Mesenchymal stem cell (in vitro differentiated cells and primary cell): ENCODE measurements around the gene CD248.
"Not testable (repeated sequence)": the region's sequence is repeated elsewhere in the genome, so short reads cannot be mapped to it uniquely, and the experiment has no call there.

Experiments used
- DNase-seq: peaks from one replicate; pipeline ENCODE4 v3.0.0-alpha.2; 2013
- H2AFZ ChIP-seq: one replicate; pipeline ENCODE4 v1.6.1; 2013; ENCODE audit warnings: low read depth, mild to moderate bottlenecking, control low read depth, inconsistent platforms, low read length, moderate library complexity
- H2AK5ac ChIP-seq: 2 replicates; pipeline ENCODE4 v1.6.1; 2013; ENCODE audit warnings: low read length, moderate library complexity, mild to moderate bottlenecking, inconsistent platforms; ENCODE audit not compliant: severe bottlenecking
- H2BK120ac ChIP-seq: one replicate; pipeline ENCODE4 v1.6.1; 2013; ENCODE audit warnings: low read depth, mild to moderate bottlenecking, inconsistent platforms, low read length, moderate library complexity
- H2BK12ac ChIP-seq, 2 experiments: one replicate each; pipeline ENCODE4 v1.6.1; 2013; ENCODE audit warnings: inconsistent platforms in 2 of 2, low read length in 2 of 2, mild to moderate bottlenecking in 2 of 2, moderate library complexity in 2 of 2, control low read depth in 1 of 2
- H2BK15ac ChIP-seq: one replicate; pipeline ENCODE4 v1.6.1; 2013; ENCODE audit warnings: mild to moderate bottlenecking, low read depth, inconsistent platforms; ENCODE audit not compliant: poor library complexity, severe bottlenecking
- H2BK5ac ChIP-seq: 2 replicates; pipeline ENCODE4 v1.6.1; 2013; ENCODE audit warnings: low read depth, mild to moderate bottlenecking, low read length, control low read depth, inconsistent platforms; ENCODE audit not compliant: poor library complexity, severe bottlenecking
- H3K14ac ChIP-seq, 2 experiments: one replicate each; pipeline ENCODE4 v1.6.1; 2013; ENCODE audit warnings: inconsistent platforms in 2 of 2, low read length in 2 of 2, control low read depth in 1 of 2, mild to moderate bottlenecking in 1 of 2, moderate library complexity in 1 of 2
- H3K18ac ChIP-seq, 2 experiments: one replicate each; pipeline ENCODE4 v1.6.1; 2013; ENCODE audit warnings: inconsistent platforms in 2 of 2, low read length in 2 of 2, control low read depth in 1 of 2, low read depth in 1 of 2, mild to moderate bottlenecking in 1 of 2
- H3K23ac ChIP-seq, 2 experiments: one replicate each; pipeline ENCODE4 v1.6.1; 2013; ENCODE audit warnings: inconsistent platforms in 2 of 2, low read length in 2 of 2, mild to moderate bottlenecking in 2 of 2, moderate library complexity in 2 of 2, control low read depth in 1 of 2
- H3K27ac ChIP-seq: 2 replicates; pipeline ENCODE4 v1.5.1; 2013; ENCODE audit warnings: mild to moderate bottlenecking, moderate library complexity, low read length, control low read depth, inconsistent platforms; ENCODE audit not compliant: poor library complexity, severe bottlenecking
- H3K27me3 ChIP-seq, 2 experiments: 2 replicates each; pipeline versions ENCODE4 v1.6.1 to v1.7.0; 2013; ENCODE audit warnings: low read length in 2 of 2, mild to moderate bottlenecking in 2 of 2, moderate library complexity in 2 of 2, control low read depth in 1 of 2, inconsistent platforms in 1 of 2; ENCODE audit not compliant: control insufficient read depth in 1 of 2, insufficient read depth in 1 of 2
- H3K36me3 ChIP-seq, 2 experiments: 2 replicates each; pipeline versions ENCODE4 v1.6.1 to v1.7.0; 2013; ENCODE audit warnings: low read length in 2 of 2, control low read depth in 1 of 2, inconsistent platforms in 1 of 2, low read depth in 1 of 2, mild to moderate bottlenecking in 1 of 2; ENCODE audit not compliant: insufficient read depth in 2 of 2, control insufficient read depth in 1 of 2
- H3K4ac ChIP-seq, 2 experiments: one replicate each; pipeline ENCODE4 v1.6.1; 2013; ENCODE audit warnings: inconsistent platforms in 2 of 2, low read length in 2 of 2, mild to moderate bottlenecking in 2 of 2, moderate library complexity in 2 of 2, control low read depth in 1 of 2, low read depth in 1 of 2
- H3K4me1 ChIP-seq: 2 replicates; pipeline ENCODE4 v1.6.1; 2013; ENCODE audit warnings: low read depth, low read length, control low read depth; ENCODE audit not compliant: control insufficient read depth, insufficient read depth
- H3K4me2 ChIP-seq: 2 replicates; pipeline ENCODE4 v1.6.1; 2013; ENCODE audit warnings: low read length, mild to moderate bottlenecking, inconsistent platforms; ENCODE audit not compliant: poor library complexity, severe bottlenecking
- H3K4me3 ChIP-seq, 2 experiments: 2 replicates each; pipeline versions ENCODE4 v1.5.1 to v1.7.0; 2013; ENCODE audit warnings: low read length in 2 of 2, mild to moderate bottlenecking in 2 of 2, control low read depth in 1 of 2, low read depth in 1 of 2; ENCODE audit not compliant: insufficient read depth in 1 of 2
- H3K79me1 ChIP-seq: replicated peaks from 2 replicates; pipeline ENCODE4 v1.6.1; 2013; ENCODE audit warnings: mild to moderate bottlenecking, control low read depth, low read length, inconsistent platforms; ENCODE audit not compliant: poor library complexity, severe bottlenecking
- H3K9ac ChIP-seq: 2 replicates; pipeline ENCODE4 v1.7.0; 2013; ENCODE audit warnings: mild to moderate bottlenecking, low read length, moderate library complexity
- H3K9me3 ChIP-seq: 2 replicates; pipeline ENCODE4 v1.7.0; 2013; ENCODE audit warnings: mild to moderate bottlenecking, low read length; ENCODE audit not compliant: control insufficient read depth
- H4K8ac ChIP-seq: one replicate; pipeline ENCODE4 v1.6.1; 2013; ENCODE audit warnings: inconsistent platforms, mild to moderate bottlenecking, low read length, moderate library complexity
- H4K91ac ChIP-seq: one replicate; pipeline ENCODE4 v1.6.1; 2013; ENCODE audit warnings: mild to moderate bottlenecking, low read length, inconsistent platforms
- WGBS: methylation state at CpG from one replicate; pipeline ENCODE4 v1.1.7; 2013; ENCODE audit warnings: mixed read lengths; 5-methylcytosine and 5-hydroxymethylcytosine counted together

Gene CD248

GRCh38 chr11:66320748-66321147 is 3.9 kb upstream of the CD248 start:
- not testable (repeated sequence) for H3K9ac ChIP-seq, H3K14ac ChIP-seq, H2BK5ac ChIP-seq, H3K9me3 ChIP-seq, H2BK12ac ChIP-seq, H2AK5ac ChIP-seq, H3K18ac ChIP-seq, H2BK15ac ChIP-seq, H3K27me3 ChIP-seq, H3K79me1 ChIP-seq, H4K8ac ChIP-seq, H3K4ac ChIP-seq, H2AFZ ChIP-seq, H3K4me2 ChIP-seq, H4K91ac ChIP-seq, H3K23ac ChIP-seq, H2BK120ac ChIP-seq, DNase-seq, H3K27ac ChIP-seq, H3K4me3 ChIP-seq, H3K36me3 ChIP-seq
- WGBS: 98% methylated on average over 4 of the region's 6 CpGs
- H3K4me1 ChIP-seq: peaks cover 43% of the 10 kb centered on the region

DNA sequence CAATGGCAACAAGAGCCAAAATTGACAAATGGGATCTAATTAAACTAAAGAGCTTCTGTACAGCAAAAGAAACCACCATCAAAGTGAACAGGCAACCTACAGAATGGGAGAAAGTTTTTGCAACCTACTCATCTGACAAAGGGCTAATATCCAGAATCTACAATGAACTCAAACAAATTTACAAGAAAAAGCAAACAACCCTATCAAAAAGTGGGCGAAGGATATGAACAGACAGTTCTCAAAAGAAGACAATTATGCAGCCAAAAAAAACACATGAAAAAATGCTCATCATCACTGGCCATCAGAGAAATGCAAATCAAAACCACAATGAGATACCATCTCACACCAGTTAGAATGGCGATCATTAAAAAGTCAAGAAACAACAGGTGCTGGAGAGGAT is 3.4 kb upstream of the CD248 start:
- not testable (repeated sequence) for H2BK15ac ChIP-seq, H3K4me2 ChIP-seq, H3K4ac ChIP-seq, DNase-seq, H3K14ac ChIP-seq, H2BK12ac ChIP-seq, H3K4me3 ChIP-seq, H3K27me3 ChIP-seq, H2AFZ ChIP-seq, H3K9ac ChIP-seq, H3K18ac ChIP-seq, H4K8ac ChIP-seq, H3K79me1 ChIP-seq, H3K23ac ChIP-seq, H2BK120ac ChIP-seq, H2BK5ac ChIP-seq, H3K27ac ChIP-seq, H4K91ac ChIP-seq, H3K9me3 ChIP-seq, H2AK5ac ChIP-seq
- Histone ChIP-seq H3K36me3 (peaks cover 6 to 10% of the 10 kb centered on the region in 2 experiments), H3K4me1 (peaks cover 42% of the 10 kb centered on the region)
- 100% methylated on average over 1 of the region's 2 CpGs for WGBS

DNA sequence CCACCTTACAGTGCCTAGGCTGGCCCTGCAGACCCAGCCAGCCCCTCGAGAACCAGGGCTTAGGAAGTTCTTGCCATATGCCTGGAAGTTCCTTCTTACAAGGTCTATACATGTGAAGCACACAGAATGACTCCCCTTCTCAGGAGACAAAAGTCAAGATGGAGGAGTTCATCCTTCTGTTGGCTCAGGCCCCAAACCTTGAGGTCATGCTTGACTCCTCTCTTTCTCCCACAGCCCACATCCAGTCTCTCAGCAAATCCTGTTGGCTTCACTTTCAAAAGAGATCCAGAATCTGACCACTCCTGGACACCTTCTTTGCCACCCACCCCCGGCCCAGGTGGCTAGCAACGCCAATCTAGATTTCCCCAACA is 1.7 kb upstream of the CD248 start:
- Histone ChIP-seq H3K79me1 (peaks cover 5% of the 10 kb centered on the region), H3K23ac (peak overlapping the region in 1 of 2 experiments; percentile 44)

GRCh38 chr11:66317723-66318599 is 1.1 kb upstream of the CD248 start:
- Histone ChIP-seq H2AK5ac (peak overlapping the region; percentile 45), H3K4me2 (no peak overlapping the region), H4K8ac (peak overlapping the region; percentile 95), H3K36me3 (peaks cover 8 to 17% of the 10 kb centered on the region in 2 experiments), H3K14ac (peak overlapping the region in 1 of 2 experiments; percentile 96), H2BK12ac (peak overlapping the region; percentile 98 to 99), H3K4me3 (peak overlapping the region in 1 of 2 experiments; percentile 62), H4K91ac (peak overlapping the region; percentile 100), H2BK5ac (no peak overlapping the region), H3K9ac (peak overlapping the region; percentile 81), H3K9me3 (no peaks in the 10 kb centered on the region), H3K18ac (peak overlapping the region; percentile 96 to 99), H3K23ac (peak overlapping the region; percentile 44 to 94), H3K27me3 (no peaks in the 10 kb centered on the region), H2BK15ac (peak overlapping the region; percentile 77), H2BK120ac (peak overlapping the region; percentile 99), H3K4me1 (peaks cover 49% of the 10 kb centered on the region), H3K27ac (peak overlapping the region; percentile 67), H3K4ac (peak overlapping the region; percentile 95 to 96), H2AFZ (peak overlapping the region; percentile 54), H3K79me1 (peaks cover 5% of the 10 kb centered on the region)
- WGBS: 14% methylated on average over 14 of the region's 16 CpGs
- DNase-seq: peak; percentile 95

More for the DNA sequence above, 1.7 kb upstream of the CD248 start:
- peak overlapping the region; percentile 96 to 99 for H3K18ac ChIP-seq
- peak overlapping the region in 1 of 2 experiments; percentile 31 for H3K4me3 ChIP-seq
- peaks cover 8 to 17% of the 10 kb centered on the region in 2 experiments for H3K36me3 ChIP-seq
- 85% methylated on average over 3 of the region's 3 CpGs for WGBS
- H4K8ac ChIP-seq: peak overlapping the region; percentile 95
- no peak overlapping the region for H3K4me2 ChIP-seq
- H2BK5ac ChIP-seq: no peak overlapping the region
- peak overlapping the region; percentile 94 for H4K91ac ChIP-seq
- H2AFZ ChIP-seq: peak overlapping the region; percentile 54
- no peak overlapping the region for H3K14ac ChIP-seq
- no peaks in the 10 kb centered on the region for H3K9me3 ChIP-seq
- peak overlapping the region; percentile 98 for H2BK12ac ChIP-seq
- no peaks in the 10 kb centered on the region for H3K27me3 ChIP-seq
- peak overlapping the region; percentile 99 for H2BK120ac ChIP-seq
- H3K27ac ChIP-seq: peak overlapping the region; percentile 67
- DNase-seq: no peak
- peak overlapping the region; percentile 11 for H2AK5ac ChIP-seq
- peak overlapping the region; percentile 81 for H3K9ac ChIP-seq
- peak overlapping the region; percentile 93 for H2BK15ac ChIP-seq
- peak overlapping the region; percentile 91 to 95 for H3K4ac ChIP-seq
- H3K4me1 ChIP-seq: peaks cover 42% of the 10 kb centered on the region
